Adrenal gland (tissue), 12 donors: Measurements from ENCODE around the gene NOX5. TPM values are rescaled to one million over a fixed set of nuclear protein-coding genes. Genes with fewer than 3 reads are reported as not detected.
A peak's percentile ranks its signal among the peaks of the same experiment; 100 is the strongest.

Experiments used
- DNase-seq, 7 donors: peaks; one replicate each; pipeline ENCODE4 v3.0.0-alpha.2; 2019 to 2020
- H3K27ac ChIP-seq, 5 donors: fragments of 200-600 bp; sonication (generic) in 4 of 5; 1 replicate in 3 of 5; 2 replicates in 2 of 5; pipeline versions ENCODE4 v1.5.1 to v1.8.0; 2016 to 2020; ENCODE audit warnings: mild to moderate bottlenecking in 1 of 5
- H3K27me3 ChIP-seq: fragments of 200-600 bp; 2 replicates; pipeline ENCODE4 v1.8.0; 2021
- H3K36me3 ChIP-seq, 2 donors: fragments of 200-600 bp; replicated peaks in 1 of 2; 1 replicate in 1 of 2; 2 replicates in 1 of 2; pipeline versions ENCODE4 v1.5.1 to v1.8.0; 2018 to 2022
- H3K4me1 ChIP-seq, 2 donors: fragments of 200-600 bp; replicated peaks in 1 of 2; 1 replicate in 1 of 2; 2 replicates in 1 of 2; pipeline versions ENCODE4 v1.5.1 to v1.8.0; 2018 to 2021
- H3K4me3 ChIP-seq, 4 donors: fragments of 200-600 bp; sonication (generic) in 3 of 4; one replicate each; pipeline ENCODE4 v1.5.1; 2016 to 2018
- H3K9me3 ChIP-seq, 3 donors: fragments of 200-600 bp; sonication (generic) in 1 of 3; replicated peaks in 1 of 3; 1 replicate in 2 of 3; 2 replicates in 1 of 3; pipeline versions ENCODE4 v1.5.1 to v1.8.0; 2016 to 2021
- POLR2A ChIP-seq, 2 donors: fragments of 450-650 bp; IDR thresholded peaks; one replicate each; pipeline ENCODE4 v1.6.1; 2017; ENCODE audit warnings: antibody characterized with exemption in 2 of 2, mild to moderate bottlenecking in 2 of 2, moderate library complexity in 1 of 2
- WGBS, 4 donors: extraction: QIAGEN DNeasy Blood & Tissue Kit in 2 of 4; methylation state at CpG; one replicate each; pipeline versions ENCODE4 v1.1.5 to v1.1.7; 2013 to 2017; 5-methylcytosine and 5-hydroxymethylcytosine counted together
- intact Hi-C, 2 donors: fragments of 100-400 bp; cut with DNase I; formaldehyde crosslinking; loops; one replicate each; pipeline versions ENCODE4 v1.14.1 to v1.15.0; 2022 to 2023
- polyA plus RNA-seq, 3 donors: library from polyadenylated mRNA; stranded (reverse); fragments of 200-250 nt in 2 of 3; fragments of 350-450 nt in 1 of 3; fragmentation: Illumina TruSeq in 1 of 3; extraction: RNeasy Lipid Tissue Mini Kit (QIAGEN cat#74804) in 1 of 3; gene quantifications; one replicate each; pipeline ENCODE4 v1.2.3, GENCODE V29; 2013 to 2014
- total RNA-seq, 9 donors: library from RNA; depleted of rRNA in 4 of 9; stranded (reverse); fragments of >200 nt in 4 of 9; fragments of 120-200 nt in 1 of 9; fragmentation: NEBNext Ultra II Directional in 1 of 9; extraction: Animal tissue kit (Norgen Biotek cat#: 25700) in 1 of 9; gene quantifications; one replicate each; pipeline versions ENCODE4 v1.1.0 to v1.2.4, GENCODE V29; 2013 to 2023
- TF ChIP-seq, protein P1 (sequence below), 6 experiments: fragments of 450-650 bp in 4 of 6; fragments of 200-600 bp in 2 of 6; sonication (generic) in 1 of 6; IDR thresholded peaks; 1 replicate in 5 of 6; 2 replicates in 1 of 6; pipeline versions ENCODE4 v1.5.1 to v1.8.0; 2016 to 2021; ENCODE audit warnings: antibody characterized with exemption in 6 of 6, mild to moderate bottlenecking in 2 of 6, moderate library complexity in 1 of 6
- donor health status: healthy with polysubstance abuse.
- donor health status: Bipolar disorder and iron deficiency.
- donor health status: DM: yes; HTN: yes; CAD: no.
- donor health status: DM: no; HTN: no; CAD: no.
- donor health status: DM: no; HTN: no; CAD: no.
- donor health status: DM: yes; HTN: yes; CAD: no.

NOX5 gene
- total and polyA plus RNA-seq, 12 donors, result 0.06 to 1.4 (median 0.63) TPM

DNA sequence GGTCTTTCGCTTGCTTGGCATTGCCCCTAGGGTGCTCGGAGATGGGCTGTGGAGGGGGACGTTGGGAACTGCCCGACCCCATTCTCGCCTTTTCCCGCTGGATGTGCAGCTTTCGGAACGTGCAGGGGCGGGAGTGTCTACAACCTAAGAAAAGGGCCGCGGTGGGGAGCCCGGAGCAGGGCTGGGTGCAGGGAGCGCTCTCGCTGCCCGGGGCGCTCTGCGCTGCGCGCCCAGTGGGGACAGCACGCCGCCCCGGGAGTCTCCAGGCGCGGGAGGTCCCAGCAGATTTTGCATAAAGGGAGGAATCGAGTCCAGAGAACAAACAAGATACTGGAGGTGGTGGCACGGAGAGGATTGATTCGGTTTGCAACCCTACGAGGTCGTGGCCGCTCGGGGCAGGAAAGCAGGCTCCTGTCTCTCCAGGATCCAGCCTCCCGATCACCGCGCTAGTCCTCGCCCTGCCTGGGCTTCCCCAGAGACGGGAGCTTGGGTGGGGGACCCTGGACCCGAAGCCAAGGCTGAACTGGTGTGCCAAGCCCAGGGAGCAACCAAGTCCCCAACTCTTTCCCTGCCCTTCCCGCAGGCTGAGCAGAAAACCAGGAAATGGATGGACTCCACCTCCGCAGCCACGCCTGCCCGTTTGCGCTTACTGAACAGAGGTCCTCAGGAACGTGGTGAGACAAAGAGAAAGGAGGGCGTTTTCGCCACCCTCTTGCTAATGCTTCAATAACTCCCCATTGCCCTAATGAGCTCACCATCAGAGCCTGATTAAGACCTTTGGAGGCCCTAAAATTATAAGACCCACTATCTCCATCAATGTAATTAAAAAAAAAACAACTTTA, 59.7 kb downstream of the NOX5 start:
- DNase-seq, result peak; percentile 52 to 81 (median 72)
- Histone ChIP-seq H3K27me3 (no peaks in the 10 kb centered on the region), H3K9me3 (no peaks in the 10 kb centered on the region), H3K27ac (peak overlapping the region in 3 of 5 donors; percentile 7 to 54 (median 51)), H3K4me3 (peak overlapping the region; percentile 21 to 67 (median 64)), H3K36me3 (no peaks in the 10 kb centered on the region), H3K4me1 (peaks cover 0 to 8% of the 10 kb centered on the region in 2 donors)
- WGBS, 4 donors, result 1 to 2% (median 1%) methylated on average over 25 to 45 of the region's 45 CpGs
- peak in 1 of 2 donors; percentile 48 for TF ChIP-seq POLR2A (IDR thresholded peaks at IDR 0.05)
- TF ChIP-seq, protein P1, sequence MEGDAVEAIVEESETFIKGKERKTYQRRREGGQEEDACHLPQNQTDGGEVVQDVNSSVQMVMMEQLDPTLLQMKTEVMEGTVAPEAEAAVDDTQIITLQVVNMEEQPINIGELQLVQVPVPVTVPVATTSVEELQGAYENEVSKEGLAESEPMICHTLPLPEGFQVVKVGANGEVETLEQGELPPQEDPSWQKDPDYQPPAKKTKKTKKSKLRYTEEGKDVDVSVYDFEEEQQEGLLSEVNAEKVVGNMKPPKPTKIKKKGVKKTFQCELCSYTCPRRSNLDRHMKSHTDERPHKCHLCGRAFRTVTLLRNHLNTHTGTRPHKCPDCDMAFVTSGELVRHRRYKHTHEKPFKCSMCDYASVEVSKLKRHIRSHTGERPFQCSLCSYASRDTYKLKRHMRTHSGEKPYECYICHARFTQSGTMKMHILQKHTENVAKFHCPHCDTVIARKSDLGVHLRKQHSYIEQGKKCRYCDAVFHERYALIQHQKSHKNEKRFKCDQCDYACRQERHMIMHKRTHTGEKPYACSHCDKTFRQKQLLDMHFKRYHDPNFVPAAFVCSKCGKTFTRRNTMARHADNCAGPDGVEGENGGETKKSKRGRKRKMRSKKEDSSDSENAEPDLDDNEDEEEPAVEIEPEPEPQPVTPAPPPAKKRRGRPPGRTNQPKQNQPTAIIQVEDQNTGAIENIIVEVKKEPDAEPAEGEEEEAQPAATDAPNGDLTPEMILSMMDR (IDR thresholded peaks at IDR 0.05), result peak in 3 of 6 experiments; percentile 14 to 32 (median 15)
- intact Hi-C loops, result no loop called here

DNA sequence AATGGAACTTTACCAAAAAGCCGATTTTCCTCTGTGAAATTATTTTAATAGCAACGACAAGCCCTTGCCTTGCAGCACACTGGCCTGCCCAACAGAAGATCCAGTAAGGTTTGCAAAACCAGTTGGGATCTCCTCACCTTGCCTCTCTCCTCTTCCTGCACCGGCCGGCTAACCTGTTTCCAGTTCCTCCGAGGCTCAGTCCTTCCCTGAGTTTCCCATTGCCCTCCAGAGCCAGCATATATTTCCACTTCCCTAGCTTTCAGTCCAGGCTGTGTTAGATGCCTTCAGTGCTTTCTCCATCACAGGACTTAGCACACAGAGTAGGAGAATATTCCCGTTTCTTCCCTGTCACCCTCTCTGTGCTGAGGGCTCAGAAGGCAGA, 60.3 kb downstream of the NOX5 start:
- no peaks in the 10 kb centered on the region for H3K9me3 ChIP-seq

DNA sequence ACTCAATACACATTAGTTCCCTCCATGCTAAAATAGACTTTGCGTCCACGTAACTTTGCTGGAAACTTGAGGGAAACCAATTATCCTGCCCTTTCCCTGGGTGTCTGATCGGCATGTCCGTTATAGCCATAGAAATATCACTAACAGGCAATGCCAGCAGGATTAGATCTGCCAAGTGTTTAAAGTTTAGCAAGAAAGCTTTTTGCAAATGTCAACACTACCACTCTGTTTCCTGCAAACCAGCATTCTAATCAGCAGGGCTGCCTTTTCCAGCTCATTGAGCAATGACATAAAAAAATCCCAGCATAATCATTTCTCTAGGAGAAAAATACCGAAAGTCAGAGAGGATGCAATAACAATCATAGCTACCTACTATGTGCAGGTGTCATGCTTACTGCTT, 60.9 kb downstream of the NOX5 start:
- intact Hi-C loops, result no loop called here

More for the DNA sequence above, 60.3 kb downstream of the NOX5 start:
- H3K4me1 ChIP-seq, result peaks cover 0 to 8% of the 10 kb centered on the region in 2 donors
- no peaks in the 10 kb centered on the region for H3K36me3 ChIP-seq
- peak overlapping the region in 2 of 4 donors; percentile 63 to 64 for H3K4me3 ChIP-seq
- intact Hi-C loops, result no loop called here
- no peak for TF ChIP-seq POLR2A (IDR thresholded peaks at IDR 0.05)
- TF ChIP-seq, protein P1 (IDR thresholded peaks at IDR 0.05), result no peak
- H3K27ac ChIP-seq, result peak overlapping the region in 2 of 5 donors; percentile 4 to 51
- WGBS, 4 donors, result 32 to 52% (median 36%) methylated on average over 6 of the region's 6 CpGs
- peak in 1 of 7 donors; percentile 27 for DNase-seq
- H3K27me3 ChIP-seq, result no peaks in the 10 kb centered on the region

DNA sequence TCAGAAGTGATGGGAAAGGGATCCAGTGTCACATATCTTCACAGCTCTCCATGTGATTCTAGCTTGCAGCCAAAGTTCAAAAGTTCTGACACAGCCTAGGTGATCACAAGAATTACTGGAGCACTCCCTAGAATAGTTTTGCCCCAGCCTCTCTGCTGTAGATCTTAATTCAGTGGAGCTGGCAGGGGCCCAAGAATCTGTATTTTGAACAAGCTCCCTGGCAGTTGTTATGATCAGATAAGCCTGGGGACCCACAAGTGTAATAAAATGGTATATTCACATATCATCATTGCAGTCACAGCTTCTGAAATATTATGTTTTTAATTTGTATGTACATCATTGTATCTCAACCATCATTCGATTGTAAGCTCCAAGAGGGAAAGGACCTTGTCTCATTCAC, 62.3 kb downstream of the NOX5 start:
- no peak overlapping the region for H3K27ac ChIP-seq

More for the DNA sequence above, 60.9 kb downstream of the NOX5 start:
- Histone ChIP-seq H3K9me3 (no peaks in the 10 kb centered on the region), H3K27me3 (no peaks in the 10 kb centered on the region), H3K27ac (no peak overlapping the region), H3K4me1 (peaks cover 0 to 13% of the 10 kb centered on the region in 2 donors), H3K4me3 (no peak overlapping the region), H3K36me3 (no peaks in the 10 kb centered on the region)
- WGBS, 4 donors, result 87 to 94% (median 93%) methylated on average over 5 of the region's 5 CpGs
- TF ChIP-seq POLR2A (IDR thresholded peaks at IDR 0.05), result no peak
- TF ChIP-seq, protein P1 (IDR thresholded peaks at IDR 0.05), result no peak
- no peak for DNase-seq

More for the DNA sequence above, 62.3 kb downstream of the NOX5 start:
- TF ChIP-seq, protein P1 (IDR thresholded peaks at IDR 0.05), result no peak
- TF ChIP-seq POLR2A (IDR thresholded peaks at IDR 0.05), result no peak
- H3K36me3 ChIP-seq, result no peaks in the 10 kb centered on the region
- intact Hi-C loops, result no loop called here
- H3K4me1 ChIP-seq, result peaks cover 12 to 26% of the 10 kb centered on the region in 2 donors
- 94 to 100% (median 98%) methylated on average over 1 of the region's 1 CpG for WGBS, 4 donors
- H3K4me3 ChIP-seq, result no peak overlapping the region
- no peaks in the 10 kb centered on the region for H3K27me3 ChIP-seq
- H3K9me3 ChIP-seq, result no peaks in the 10 kb centered on the region
- DNase-seq, result no peak
